ENCODE results near the gene SRGAP2C.
"Not testable (repeated sequence)": the region's sequence is repeated elsewhere in the genome, so short reads cannot be mapped to it uniquely, and the experiment has no call there.

GRCh38 chr1:121205786-121206711 is 21.3 kb downstream of the SRGAP2C start:
- not testable (repeated sequence) for TF ChIP-seq CTCF (IDR thresholded peaks at IDR 0.05); POLR2AphosphoS5 (IDR thresholded peaks at IDR 0.05; ENCODE audit: insufficient read depth in 1 of 2, low read depth in 1 of 2)

All from vagina (tissue), 2 donors.